IMR-90 (cell line): Measurements from ENCODE around the gene MLYCD.

Source experiments
- CEBPB ChIP-seq: IDR thresholded peaks from 2 replicates; pipeline ENCODE4 v1.6.1; 2012; ENCODE audit warnings: low read depth, low read length, improper control_type of control experiment
- CTCF ChIP-seq: conservative IDR thresholded peaks from 2 replicates; pipeline ENCODE4 v1.5.1; 2012; ENCODE audit warnings: mild to moderate bottlenecking, low read depth, low read length, improper control_type of control experiment
- ELK1 ChIP-seq: fragments of 150-350 bp; IDR thresholded peaks from 2 replicates; pipeline ENCODE4 v1.6.1; 2016; ENCODE audit warnings: low read depth, mild to moderate bottlenecking, low read length, moderate library complexity, borderline replicate concordance
- FOS ChIP-seq: fragments of 150-350 bp; IDR thresholded peaks from 2 replicates; pipeline ENCODE4 v1.6.1; 2016; ENCODE audit warnings: low read depth, low read length
- MAFK ChIP-seq: IDR thresholded peaks from 2 replicates; pipeline ENCODE4 v1.6.1; 2012; ENCODE audit warnings: low read depth, low read length, improper control_type of control experiment
- POLR2A ChIP-seq: IDR thresholded peaks from 2 replicates; pipeline ENCODE4 v1.6.1; 2012; ENCODE audit warnings: mild to moderate bottlenecking, low read depth, low read length
- USF2 ChIP-seq: fragments of 150-350 bp; IDR thresholded peaks from 2 replicates; pipeline ENCODE4 v1.6.1; 2017; ENCODE audit warnings: mild to moderate bottlenecking, antibody characterized with exemption, low read length, low read depth

- no peak for TF ChIP-seq CTCF
- no peak for TF ChIP-seq USF2
- TF ChIP-seq MAFK, result no peak
- TF ChIP-seq CEBPB, result no peak
- no peak for TF ChIP-seq FOS
- TF ChIP-seq POLR2A, result no peak
- TF ChIP-seq ELK1, result no peak
Observed at GRCh38 chr16:83949724-83950001, 50.7 kb downstream of the MLYCD start.
